A549 treated with Mapracorat at 1 μM for 4 hours (cell line): ENCODE data around the gene GPRC5D. TPM values are rescaled to one million over a fixed set of nuclear protein-coding genes. Genes with fewer than 3 reads are reported as not detected.

ENCODE experiments used
- total RNA-seq: library from RNA; stranded (reverse); fragments of 200-300 nt; extraction: Qiagen RNA extraction; gene quantifications from 5 replicates; pipeline ENCODE4 v1.2.3, GENCODE V29; 2022

GPRC5D gene
- total RNA-seq = not detected in 5 replicates

GRCh38 chr12:12952036-12952435 is at the start of gene GPRC5D:
TSS of gene GPRC5D (minus strand) at chr12:12952170. CDS start at chr12:12950384, 1,786 bp downstream.

GRCh38 chr12:12999959-13000615 is 48.1 kb upstream of the GPRC5D start, which contains the start of gene HEBP1:
TSS of gene HEBP1 (minus strand) at chr12:13000265. CDS start at chr12:13000114, 151 bp downstream.

GRCh38 chr12:12891080-12891880 is 60.7 kb downstream of the GPRC5D start, which contains the start of gene GPRC5A:
TSS of gene GPRC5A (plus strand) at chr12:12891562. CDS start at chr12:12908250, 16,688 bp downstream.

Other genes starting within 250 kb of the GPRC5D start
- gene CDKN1B, start 234.8 kb downstream of the GPRC5D start, total RNA-seq = 14.1 to 18.9 TPM (median 17.4 TPM) in 5 replicates
- 0.14 to 0.44 TPM (median 0.22 TPM) in 5 replicates for gene APOLD1, start 166.5 kb downstream of the GPRC5D start, total RNA-seq
- 75.1 to 94.9 TPM (median 79.8 TPM) in 5 replicates for gene DDX47, start 138.8 kb downstream of the GPRC5D start, total RNA-seq
- gene GPRC5A, start 60.6 kb downstream of the GPRC5D start, total RNA-seq = 222 to 371 TPM (median 313 TPM) in 5 replicates
- 52.6 to 63.3 TPM (median 54.4 TPM) in 5 replicates for gene HEBP1, start 48.1 kb upstream of the GPRC5D start, total RNA-seq
- 3.7 to 5.0 TPM (median 4.1 TPM) in 5 replicates for gene FAM234B, start 92.2 kb upstream of the GPRC5D start, total RNA-seq
- 0.24 to 0.86 TPM (median 0.36 TPM) in 5 replicates for gene GSG1, start 151.5 kb upstream of the GPRC5D start, total RNA-seq
- 177 to 248 TPM (median 229 TPM) in 5 replicates for gene EMP1, start 244.6 kb upstream of the GPRC5D start, total RNA-seq